ENCODE data around the gene TRAF7. TPM values are rescaled to one million over a fixed set of nuclear protein-coding genes. Genes with fewer than 3 reads are reported as not detected.

Gene TRAF7
- total RNA-seq, 2 experiments from 2014 or later = 70.7 to 93.7 TPM

- ATAC-seq (no peak), DNase-seq (no peak)
- Mint-ChIP-seq H3K4me3 (peak within 1 kb of the TSS; percentile 89), H3K36me3 (ENCODE audit: low read depth) (peaks cover 20% of the 10 kb centered on the region), H3K4me1 (peaks cover 18% of the 10 kb centered on the region), H3K27me3 (no peaks in the 10 kb centered on the region), H3K9me3 (ENCODE audit: low read depth) (no peaks in the 10 kb centered on the region), H3K27ac (peak within 1 kb of the TSS; percentile 91)
- intact Hi-C loops (cut with DNase I, micrococcal nuclease) = loop anchor here (1.0 to 2.0 kb wide), 3 partner anchors 9 to 126 kb away; partner anchors contain the start of genes ABCA3 (in 1 of the 2), E4F1 (in 1 of the 2) and MLST8 (in 1 of the 2)
- CTCF ChIA-PET = interaction anchor here (0.6 to 1.4 kb wide), 5 partner anchors 11 to 1529 kb away, joined by 3 to 5 read pairs (median 4); no protein-coding TSS in a partner anchor
- POLR2A ChIA-PET = interaction anchor here (0.5 to 1.2 kb wide), 7 partner anchors 20 to 918 kb away, joined by 3 to 11 read pairs (median 4); partner anchors contain the start of genes ECI1, RPS2 and TRAF7
These were observed 59.1 kb downstream of the TRAF7 start, which contains the start of gene PGP for GRCh38 chr16:2214719-2214968. TSS of gene PGP (minus strand) at chr16:2214840. CDS start at chr16:2214777, 63 bp downstream.

GRCh38 chr16:2216330-2216729, 60.7 kb downstream of the TRAF7 start:
- no peaks in the 10 kb centered on the region for H3K27me3 Mint-ChIP-seq
- DNase-seq (no peak), ATAC-seq (no peak)
- intact Hi-C loops (cut with DNase I, micrococcal nuclease) = no loop called here
- H3K9me3 Mint-ChIP-seq (ENCODE audit: low read depth) = no peaks in the 10 kb centered on the region
- CTCF ChIA-PET = interaction anchor here (0.5 kb wide), 1 partner anchor 293 kb away, joined by 3 read pairs; no protein-coding TSS in a partner anchor
- H3K4me3 Mint-ChIP-seq = peak overlapping the region; percentile 89
- peak overlapping the region; percentile 60 for H3K27ac Mint-ChIP-seq
- H3K36me3 Mint-ChIP-seq (ENCODE audit: low read depth) = peaks cover 17% of the 10 kb centered on the region
- POLR2A ChIA-PET = no interaction called here
- H3K4me1 Mint-ChIP-seq = peaks cover 18% of the 10 kb centered on the region

- peak within 1 kb of the TSS; percentile 78 for H3K4me3 Mint-ChIP-seq
- peak within 1 kb of the TSS; percentile 13 for H3K27ac Mint-ChIP-seq
- DNase-seq (peak; percentile 100), ATAC-seq (peak; percentile 99)
- peaks cover 10% of the 10 kb centered on the region for H3K36me3 Mint-ChIP-seq (ENCODE audit: low read depth)
- POLR2A ChIA-PET = interaction anchor here (0.6 to 1.4 kb wide), 2 partner anchors 30 to 1785 kb away, joined by 3 to 7 read pairs; no protein-coding TSS in a partner anchor
- H3K27me3 Mint-ChIP-seq = no peaks in the 10 kb centered on the region
- peaks cover 15% of the 10 kb centered on the region for H3K4me1 Mint-ChIP-seq
- intact Hi-C loops (cut with DNase I, micrococcal nuclease) = loop anchor here (1.0 to 10.0 kb wide), 19 partner anchors 8 to 531 kb away; partner anchors contain the start of genes ECI1 (in 2 of the 2), MLST8 (in 2 of the 2), RNPS1 (in 2 of the 2) and TRAF7 (in 2 of the 2)
- CTCF ChIA-PET = interaction anchor here (0.9 to 1.4 kb wide), 2 partner anchors 17 to 205 kb away, joined by 3 read pairs; no protein-coding TSS in a partner anchor
- H3K9me3 Mint-ChIP-seq (ENCODE audit: low read depth) = no peaks in the 10 kb centered on the region
These were observed 67.8 kb downstream of the TRAF7 start, which contains the start of gene E4F1 for GRCh38 chr16:2223221-2223941. TSS of gene E4F1 (plus strand) at chr16:2223591. CDS start at chr16:2223614, 23 bp downstream.

GRCh38 chr16:2223942-2224486, 68.4 kb downstream of the TRAF7 start:
- Mint-ChIP-seq H3K36me3 (ENCODE audit: low read depth) (peaks cover 10% of the 10 kb centered on the region), H3K27me3 (no peaks in the 10 kb centered on the region), H3K9me3 (ENCODE audit: low read depth) (no peaks in the 10 kb centered on the region), H3K27ac (no peak overlapping the region), H3K4me3 (peak overlapping the region; percentile 78), H3K4me1 (peaks cover 15% of the 10 kb centered on the region)
- CTCF ChIA-PET = interaction anchor here (1.0 kb wide), 1 partner anchor 616 kb away, joined by 3 read pairs; no protein-coding TSS in a partner anchor
- POLR2A ChIA-PET = interaction anchor here (1.4 kb wide), 1 partner anchor 30 kb away, joined by 3 read pairs; no protein-coding TSS in a partner anchor
- ATAC-seq = peak; percentile 8
- intact Hi-C loops (cut with DNase I, micrococcal nuclease) = loop anchor here (1.0 to 10.0 kb wide), 19 partner anchors 9 to 531 kb away; partner anchors contain the start of genes ECI1 (in 2 of the 2), MLST8 (in 2 of the 2), RNPS1 (in 2 of the 2) and TRAF7 (in 2 of the 2)
- DNase-seq = peak; percentile 54

GRCh38 chr16:2226245-2226793, 70.7 kb downstream of the TRAF7 start:
- peaks cover 15% of the 10 kb centered on the region for H3K4me1 Mint-ChIP-seq
- POLR2A ChIA-PET = no interaction called here
- no peaks in the 10 kb centered on the region for H3K27me3 Mint-ChIP-seq
- peaks cover 18% of the 10 kb centered on the region for H3K36me3 Mint-ChIP-seq (ENCODE audit: low read depth)
- ATAC-seq (no peak), DNase-seq (no peak)
- intact Hi-C loops (cut with DNase I, micrococcal nuclease) = loop anchor here in 1 of 2 experiments (10.0 kb wide), 1 partner anchor 528 kb away; the partner anchor contains the start of gene SRRM2
- H3K4me3 Mint-ChIP-seq = no peak overlapping the region
- CTCF ChIA-PET = interaction anchor here (0.6 kb wide), 1 partner anchor 32 kb away, joined by 3 read pairs; no protein-coding TSS in a partner anchor
- H3K27ac Mint-ChIP-seq = no peak overlapping the region
- no peaks in the 10 kb centered on the region for H3K9me3 Mint-ChIP-seq (ENCODE audit: low read depth)

GRCh38 chr16:2226918-2227317, 71.3 kb downstream of the TRAF7 start:
- ChIA-PET POLR2A (interaction anchor here (0.8 kb wide), 1 partner anchor 28 kb away, joined by 3 read pairs; no protein-coding TSS in a partner anchor), CTCF (no interaction called here)
- Mint-ChIP-seq H3K4me1 (peaks cover 15% of the 10 kb centered on the region), H3K9me3 (ENCODE audit: low read depth) (no peaks in the 10 kb centered on the region), H3K27ac (no peak overlapping the region), H3K27me3 (no peaks in the 10 kb centered on the region), H3K4me3 (no peak overlapping the region), H3K36me3 (ENCODE audit: low read depth) (peaks cover 19% of the 10 kb centered on the region)
- no peak for ATAC-seq
- DNase-seq = no peak
- intact Hi-C loops (cut with DNase I, micrococcal nuclease) = loop anchor here in 1 of 2 experiments (10.0 kb wide), 1 partner anchor 528 kb away; the partner anchor contains the start of gene SRRM2

Small RNA genes lying within 50 kb of the gene (microRNA-seq; reads per million reads assigned to microRNA genes)
- gene MIR3180-5 (ENCODE audit: borderline replicate concordance) (not detected), gene MIR4516 (ENCODE audit: borderline replicate concordance) (not detected), gene MIR6511B1 (ENCODE audit: borderline replicate concordance) (not detected)

Other genes with a start within 250 kb of the TRAF7 start
- gene HS3ST6, start 237.4 kb upstream of the TRAF7 start, total RNA-seq = not detected
- gene MSRB1, start 212.6 kb upstream of the TRAF7 start, total RNA-seq = 10 to 100 TPM; 17.3 to 21.8 TPM
- not detected for gene RPL3L, start 201.1 kb upstream of the TRAF7 start, total RNA-seq
- 100 to 1,000 TPM; 113 to 118 TPM for gene NDUFB10, start 196.2 kb upstream of the TRAF7 start, total RNA-seq
- gene RPS2, start 191.0 kb upstream of the TRAF7 start, total RNA-seq = 1,000 to 10,000 TPM; 5,351 to 6,287 TPM
- not detected for gene RNF151, start 188.9 kb upstream of the TRAF7 start, total RNA-seq
- 10 to 100 TPM; 47.4 to 48.6 TPM for gene TBL3, start 183.7 kb upstream of the TRAF7 start, total RNA-seq
- not detected for gene NOXO1, start 174.3 kb upstream of the TRAF7 start, total RNA-seq
- gene GFER, start 171.6 kb upstream of the TRAF7 start, total RNA-seq = 10 to 100 TPM; 25.0 to 25.8 TPM
- 1 to 10 TPM; 4.8 to 5.9 TPM for gene SYNGR3, start 165.8 kb upstream of the TRAF7 start, total RNA-seq
- 10 to 100 TPM; 64.6 to 69.8 TPM for gene ZNF598, start 146.0 kb upstream of the TRAF7 start, total RNA-seq
- 1 to 10 TPM; 2.0 to 2.8 TPM for gene NPW, start 136.0 kb upstream of the TRAF7 start, total RNA-seq
- gene NHERF2, start 128.9 kb upstream of the TRAF7 start, total RNA-seq = 1 to 10 TPM; 1.9 to 2.7 TPM
- gene NTHL1, start 107.9 kb upstream of the TRAF7 start, total RNA-seq = 10 to 100 TPM; 22.6 to 26.1 TPM
- 10 to 100 TPM; 49.6 to 72.9 TPM for gene TSC2, start 107.8 kb upstream of the TRAF7 start, total RNA-seq
- gene PKD1, start 19.9 kb upstream of the TRAF7 start, total RNA-seq = 10 to 100 TPM; 64.3 to 71.2 TPM
- gene RAB26, start 7.2 kb upstream of the TRAF7 start, total RNA-seq = under 1 TPM in 1 of 2 experiments, not detected in 1; 0.21 TPM
- 1 to 10 TPM in 1 of 2 experiments, under 1 TPM in 1; 0.98 to 1.3 TPM for gene CASKIN1, start 40.8 kb downstream of the TRAF7 start, total RNA-seq
- 10 to 100 TPM; 61.3 to 76.1 TPM for gene MLST8, start 49.7 kb downstream of the TRAF7 start, total RNA-seq
- gene BRICD5, start 55.1 kb downstream of the TRAF7 start, total RNA-seq = 1 to 10 TPM; 8.0 to 8.8 TPM
- 10 to 100 TPM; 11.5 to 15.0 TPM for gene PGP, start 59.1 kb downstream of the TRAF7 start, total RNA-seq
- 10 to 100 TPM; 18.0 to 18.6 TPM for gene E4F1, start 67.8 kb downstream of the TRAF7 start, total RNA-seq
- under 1 TPM; 0.51 to 0.55 TPM for gene DNASE1L2, start 80.7 kb downstream of the TRAF7 start, total RNA-seq
- 10 to 100 TPM; 23.0 to 41.0 TPM for gene ECI1, start 95.8 kb downstream of the TRAF7 start, total RNA-seq
- 100 to 1,000 TPM; 327 to 445 TPM for gene RNPS1, start 112.3 kb downstream of the TRAF7 start, total RNA-seq
- gene ABCA3, start 184.9 kb downstream of the TRAF7 start, total RNA-seq = 1 to 10 TPM; 6.0 to 7.2 TPM